HL-60 (cell line): ENCODE data around the gene OSM.

Experiments used
- CTCF ChIP-seq: IDR thresholded peaks from one replicate; pipeline ENCODE4 v1.5.1; 2011; ENCODE audit warnings: low read length, control low read depth, inconsistent platforms; ENCODE audit not compliant: insufficient read depth
- REST ChIP-seq: IDR thresholded peaks from 2 replicates; pipeline ENCODE4 v1.6.1; 2012; ENCODE audit warnings: low read depth; ENCODE audit not compliant: insufficient replicate concordance

- TF ChIP-seq CTCF (no peak), REST (no peak)
Measured at GRCh38 chr22:30313527-30314363, 47.1 kb upstream of the OSM start.
